GM19238 (cell line): Measurements from ENCODE around the gene TRAM2.

Source experiments
- DNase-seq: peaks from one replicate; pipeline ENCODE4 v3.0.0; 2011; ENCODE audit warnings: low spot score; ENCODE audit not compliant: insufficient read length

Gene TRAM2

DNA sequence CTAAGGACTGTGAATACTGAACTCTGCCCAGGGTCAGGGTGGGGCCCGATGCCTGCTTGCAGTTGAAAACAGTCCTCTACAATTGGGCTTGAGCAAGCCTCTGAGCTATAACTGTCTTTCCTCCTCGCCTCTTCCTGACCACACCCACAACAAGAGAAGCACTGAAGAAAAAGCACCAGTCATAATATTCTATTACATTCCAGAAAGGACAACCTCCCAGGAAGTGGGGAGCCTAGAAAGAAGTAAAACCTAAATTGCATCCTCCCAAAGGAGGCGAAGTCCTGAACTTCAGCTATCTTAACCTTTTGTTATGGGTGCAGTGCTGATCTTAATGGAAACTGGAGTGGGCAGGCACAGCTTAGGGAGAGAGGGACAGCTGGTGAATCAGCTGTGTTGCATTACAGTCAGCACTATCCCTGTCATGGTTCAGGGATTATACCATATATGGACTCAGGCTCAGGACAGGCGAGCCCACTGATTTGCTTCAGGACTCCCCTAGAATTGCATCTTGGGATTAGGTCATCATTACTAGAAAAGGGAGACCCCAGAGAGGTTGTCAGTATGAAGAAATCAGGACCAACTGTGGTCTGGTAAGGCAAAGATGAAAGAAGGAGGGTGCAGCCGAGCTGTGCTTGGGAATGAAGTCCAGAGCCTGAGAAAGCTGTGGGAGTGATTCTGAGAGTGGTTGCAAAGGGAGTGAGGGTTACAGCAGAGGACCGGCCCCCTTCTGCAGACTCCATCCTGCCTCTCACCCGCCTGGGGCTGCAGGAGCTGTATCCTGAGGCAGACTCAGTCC, 18.3 kb upstream of the TRAM2 start:
- DNase-seq: peak; percentile 22

DNA sequence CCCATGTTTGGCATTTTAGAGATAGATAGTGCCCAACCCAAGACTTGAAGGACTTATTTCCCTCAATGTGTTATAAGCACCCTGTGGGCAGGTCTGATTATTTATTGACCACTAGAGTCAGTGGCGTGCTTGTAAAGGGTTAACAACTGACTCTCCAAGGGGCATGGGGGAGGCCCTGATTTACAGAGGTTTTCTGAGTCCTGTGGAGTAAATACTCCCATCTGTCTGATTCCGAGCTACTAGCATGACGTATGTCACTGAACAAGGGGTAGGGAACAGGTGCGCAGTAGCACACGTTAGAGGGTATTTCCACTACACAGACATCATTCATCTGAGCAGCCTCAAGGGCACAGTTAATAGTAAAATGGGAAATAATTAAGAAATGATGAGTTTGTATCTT, 17.4 kb upstream of the TRAM2 start:
- no peak for DNase-seq

DNA sequence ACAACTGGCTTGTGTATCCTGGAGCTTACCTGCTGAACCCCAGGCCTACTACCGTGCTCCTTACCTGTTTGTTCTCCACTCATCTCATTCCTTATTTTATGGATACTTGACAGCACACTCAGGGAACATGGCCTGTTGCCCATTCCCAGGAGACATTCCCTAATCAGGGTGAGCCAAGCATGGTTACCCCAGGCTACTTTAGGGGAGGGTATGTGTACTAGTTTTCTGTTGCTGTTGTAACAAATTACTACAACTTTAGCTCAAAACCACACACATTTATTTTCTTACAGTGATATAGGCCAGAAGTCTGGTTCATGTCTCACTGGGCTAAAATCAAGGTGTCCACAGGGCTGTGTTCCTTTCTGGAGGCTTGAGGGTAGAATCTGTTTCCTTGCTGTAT, 15.0 kb upstream of the TRAM2 start:
- DNase-seq: no peak

DNA sequence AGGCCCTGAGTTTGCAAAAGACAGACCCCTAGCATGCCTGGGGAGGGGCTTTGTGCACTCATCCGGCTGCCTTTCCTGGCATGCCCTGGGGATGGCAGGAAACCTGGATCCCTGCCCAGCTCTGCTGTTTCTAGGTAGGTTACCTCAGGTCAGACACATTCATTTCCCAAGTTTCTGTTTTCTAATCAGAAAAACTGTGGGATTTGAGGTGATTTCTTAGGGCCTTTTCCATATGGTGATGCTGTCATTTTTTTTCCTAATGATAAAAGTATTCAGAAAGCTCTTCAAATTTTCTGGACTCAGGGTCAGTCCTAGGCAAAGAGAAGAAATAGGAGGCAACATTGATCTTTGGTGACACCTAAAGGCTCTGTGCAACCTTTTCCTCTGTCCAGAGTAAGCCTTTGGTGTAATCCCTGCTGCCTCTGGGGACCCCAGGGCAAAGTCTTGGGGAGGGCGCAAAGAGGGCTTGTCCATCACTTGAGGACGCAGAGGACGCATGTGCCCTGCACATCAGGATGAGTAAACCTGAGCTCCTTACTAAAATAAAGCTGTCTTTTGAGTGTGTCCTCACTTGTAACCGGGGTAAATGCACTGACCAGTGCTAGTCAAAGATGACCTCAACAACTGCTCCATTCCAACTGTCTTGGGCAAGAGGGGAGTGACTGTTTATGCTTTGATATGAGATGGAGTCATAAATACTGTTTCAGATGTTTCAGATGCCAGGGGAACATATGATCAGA, 13.5 kb upstream of the TRAM2 start:
- DNase-seq: no peak

DNA sequence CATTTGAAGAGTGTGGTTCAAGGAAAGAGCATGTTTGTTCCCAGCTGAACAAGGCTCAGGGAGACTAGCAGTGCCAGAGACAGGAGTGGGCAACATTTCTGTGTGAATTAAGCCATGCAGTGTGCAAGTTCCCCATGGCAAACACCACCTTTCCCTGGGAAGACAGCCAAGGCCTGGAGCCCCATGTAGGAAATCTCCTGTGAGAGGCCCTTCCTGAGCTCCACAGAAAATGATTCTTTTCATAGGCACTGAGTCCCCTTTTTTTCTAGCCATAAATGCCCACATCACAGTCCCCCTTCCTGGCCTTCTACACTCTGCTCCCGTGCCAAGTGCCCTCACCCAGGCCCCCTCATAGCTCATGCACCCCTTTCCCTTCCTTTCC, 11.8 kb upstream of the TRAM2 start:
- no peak for DNase-seq

DNA sequence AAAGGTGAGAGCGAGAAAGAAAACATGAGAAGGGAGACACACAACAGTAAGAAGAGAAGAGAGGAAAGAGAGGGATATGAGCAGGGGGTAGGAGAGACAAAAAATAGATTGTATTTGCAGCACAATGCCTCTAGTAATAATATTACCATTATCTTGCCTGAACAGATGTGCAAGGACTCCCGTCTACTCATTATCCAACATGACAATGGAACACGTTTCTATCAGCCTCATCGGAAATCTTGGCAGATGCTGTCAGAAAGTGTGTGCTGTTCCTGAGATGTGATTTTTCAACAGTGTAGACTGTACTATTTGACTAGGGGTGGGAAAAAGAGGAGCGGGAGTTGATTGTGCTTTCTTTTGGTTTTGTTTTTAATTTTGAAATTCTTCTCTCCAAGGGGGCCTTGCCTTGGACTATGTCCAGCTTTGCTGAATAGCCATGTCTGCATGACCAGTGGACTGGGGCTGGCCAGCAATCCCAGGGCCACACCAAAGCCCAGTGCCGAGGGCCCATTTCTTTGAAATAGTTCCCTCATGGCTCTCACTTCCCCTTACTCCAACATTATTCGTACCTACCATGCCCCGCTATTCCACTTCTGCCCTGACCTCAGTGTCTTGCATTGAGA, 11.3 kb upstream of the TRAM2 start:
- no peak for DNase-seq

DNA sequence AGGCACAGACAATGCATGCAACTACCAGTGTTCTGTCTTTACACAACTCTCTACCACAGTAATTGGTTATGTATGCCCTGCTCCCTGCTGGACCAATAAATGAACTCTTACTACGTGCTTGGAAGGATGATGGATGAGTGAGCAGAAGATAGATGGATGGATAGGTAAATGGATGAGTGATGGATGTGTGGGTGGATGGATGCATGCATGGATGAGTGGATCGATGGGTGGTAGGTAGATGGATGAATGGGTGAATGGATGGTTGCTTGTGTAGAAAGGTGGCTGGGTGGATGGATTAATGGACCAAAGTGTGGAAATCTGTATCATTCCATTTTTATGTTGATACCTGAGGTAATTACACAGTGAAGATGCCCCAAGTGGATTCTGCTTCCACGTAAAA, 10.1 kb upstream of the TRAM2 start:
- DNase-seq: no peak

DNA sequence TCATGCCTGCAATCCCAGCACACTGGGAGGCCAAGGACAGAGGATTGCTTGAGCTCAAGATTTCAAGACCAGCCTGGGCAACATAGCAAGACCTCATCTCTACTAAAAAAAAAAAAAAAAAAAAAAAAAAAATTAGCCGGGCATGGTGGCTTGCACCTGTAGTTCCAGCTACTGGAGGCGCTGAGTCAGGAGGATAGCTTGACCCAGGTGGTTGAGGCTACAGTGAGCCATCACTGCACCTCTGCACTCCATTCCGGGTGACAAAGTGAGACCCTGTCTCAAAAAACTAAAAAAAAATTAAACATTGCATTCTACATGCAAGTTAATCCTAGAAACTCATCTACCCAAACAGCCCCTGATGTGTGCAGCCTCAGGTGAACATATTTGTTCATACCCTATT, 7.3 kb upstream of the TRAM2 start:
- DNase-seq: no peak

DNA sequence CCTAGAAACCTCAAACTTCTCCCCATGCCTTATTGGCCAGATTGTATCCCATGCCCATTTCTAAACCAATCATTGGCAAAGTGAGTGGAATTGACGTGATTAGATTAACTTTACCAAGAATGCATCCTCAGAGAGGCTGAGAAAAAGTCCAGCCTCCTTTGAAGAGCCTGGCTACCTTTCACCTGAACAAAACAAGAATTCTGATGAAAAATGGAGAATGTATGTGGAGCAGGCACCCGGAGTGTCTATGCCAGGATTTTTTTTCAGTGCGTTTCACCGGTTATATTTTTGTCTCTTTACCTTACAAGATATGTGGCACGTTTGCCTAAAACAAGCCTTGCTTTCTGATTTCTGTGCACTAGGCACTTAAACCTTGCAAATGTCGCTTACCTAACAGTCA, 6.1 kb upstream of the TRAM2 start:
- DNase-seq: no peak

DNA sequence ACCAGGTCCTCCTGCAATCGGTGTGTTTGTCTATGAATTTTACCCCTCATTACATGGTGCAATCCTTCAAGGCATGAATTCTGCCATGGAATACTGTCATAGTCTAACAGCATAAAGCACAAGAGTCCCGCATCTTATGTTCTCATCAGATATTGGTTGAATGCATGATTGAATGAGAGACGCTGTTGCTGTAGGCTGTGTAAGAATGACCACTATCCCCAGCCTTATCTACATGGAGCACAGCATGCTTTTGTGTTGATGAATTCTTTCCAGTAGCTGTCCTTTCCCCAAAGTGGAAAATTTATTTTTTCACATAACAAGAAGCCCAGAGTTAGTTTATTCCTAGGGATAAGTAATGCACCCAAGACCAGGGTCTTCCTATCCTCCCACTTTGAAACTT, 5.6 kb upstream of the TRAM2 start:
- no peak for DNase-seq

DNA sequence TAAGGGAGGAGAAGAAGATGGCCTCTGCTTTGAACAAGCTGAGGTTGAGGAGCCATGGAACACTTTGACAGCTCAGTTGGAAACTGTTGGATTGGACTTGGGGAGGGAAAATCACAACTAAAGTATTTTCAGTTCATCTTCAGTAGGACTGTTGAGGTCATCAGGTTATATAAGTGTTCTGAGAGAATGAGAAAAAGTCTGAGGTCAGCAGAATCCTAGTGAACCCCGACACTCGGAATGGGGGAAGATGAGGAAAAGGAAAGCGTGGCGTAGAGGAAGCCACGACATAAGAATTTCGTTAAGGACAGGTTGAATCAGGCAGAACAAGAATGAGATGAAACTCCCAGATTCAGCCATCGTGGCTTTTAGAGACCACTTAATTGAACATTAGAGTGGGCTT, 4.0 kb upstream of the TRAM2 start:
- no peak for DNase-seq

DNA sequence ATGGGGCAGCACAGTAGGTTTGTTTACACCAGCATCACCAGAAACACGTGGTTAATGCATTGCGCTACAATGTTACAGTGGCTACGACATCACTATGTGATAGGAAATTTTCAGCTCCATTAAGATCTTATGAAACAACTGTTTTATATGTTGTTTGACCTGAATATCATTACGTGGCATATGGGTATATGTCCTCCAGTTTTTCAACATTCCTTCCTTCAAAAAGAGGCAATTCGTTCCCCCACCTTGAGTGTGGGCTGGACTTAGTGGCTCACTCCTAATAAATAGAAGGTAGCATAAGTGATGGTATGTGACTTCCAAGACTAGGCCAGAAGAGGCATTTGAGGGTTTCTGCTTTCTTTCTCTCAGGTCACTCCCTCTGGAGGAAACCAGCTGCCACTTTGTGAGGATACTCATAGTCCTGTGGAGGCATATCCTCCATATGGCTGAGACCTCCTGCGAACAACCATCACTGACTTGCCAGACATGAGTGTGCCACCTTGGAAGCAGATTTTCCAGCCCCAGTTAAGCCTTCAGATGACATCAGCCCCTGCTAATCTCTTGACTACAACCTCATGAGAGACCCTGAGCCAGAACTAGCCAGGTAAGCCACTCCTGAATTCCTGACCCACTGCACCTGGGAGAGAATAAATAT, 2.3 kb upstream of the TRAM2 start:
- no peak for DNase-seq

DNA sequence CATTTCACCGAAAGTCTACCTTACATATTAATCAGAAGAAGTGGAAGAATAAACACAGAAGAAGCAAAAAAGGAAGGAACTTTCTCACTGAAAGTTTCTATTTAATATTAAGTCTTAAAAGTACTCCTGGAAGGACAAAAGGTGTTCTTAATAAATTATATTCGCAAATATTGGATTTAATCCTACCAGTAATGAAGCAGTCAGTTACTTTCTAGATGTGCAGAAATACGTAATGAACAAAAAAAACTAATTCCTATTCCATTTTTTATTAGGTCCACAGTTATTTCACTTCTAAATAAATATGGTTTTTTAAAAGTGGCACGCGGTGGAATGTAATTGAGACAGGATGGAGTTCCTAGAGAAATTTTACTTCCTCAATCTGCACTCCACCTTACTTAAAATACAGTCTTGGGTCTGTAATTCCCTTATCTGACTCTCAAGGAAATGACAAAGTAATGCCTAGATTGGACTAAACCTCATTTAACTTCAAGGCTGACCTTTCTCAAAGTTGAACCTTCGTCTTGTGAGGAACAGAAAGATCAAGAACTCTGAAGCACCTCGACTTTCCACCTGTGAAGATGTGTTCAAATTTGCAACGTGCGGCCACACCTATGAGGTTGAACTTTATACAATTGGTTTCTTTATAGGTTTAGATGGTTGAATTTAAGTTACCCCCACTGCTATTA, 1.1 kb upstream of the TRAM2 start:
- no peak for DNase-seq

DNA sequence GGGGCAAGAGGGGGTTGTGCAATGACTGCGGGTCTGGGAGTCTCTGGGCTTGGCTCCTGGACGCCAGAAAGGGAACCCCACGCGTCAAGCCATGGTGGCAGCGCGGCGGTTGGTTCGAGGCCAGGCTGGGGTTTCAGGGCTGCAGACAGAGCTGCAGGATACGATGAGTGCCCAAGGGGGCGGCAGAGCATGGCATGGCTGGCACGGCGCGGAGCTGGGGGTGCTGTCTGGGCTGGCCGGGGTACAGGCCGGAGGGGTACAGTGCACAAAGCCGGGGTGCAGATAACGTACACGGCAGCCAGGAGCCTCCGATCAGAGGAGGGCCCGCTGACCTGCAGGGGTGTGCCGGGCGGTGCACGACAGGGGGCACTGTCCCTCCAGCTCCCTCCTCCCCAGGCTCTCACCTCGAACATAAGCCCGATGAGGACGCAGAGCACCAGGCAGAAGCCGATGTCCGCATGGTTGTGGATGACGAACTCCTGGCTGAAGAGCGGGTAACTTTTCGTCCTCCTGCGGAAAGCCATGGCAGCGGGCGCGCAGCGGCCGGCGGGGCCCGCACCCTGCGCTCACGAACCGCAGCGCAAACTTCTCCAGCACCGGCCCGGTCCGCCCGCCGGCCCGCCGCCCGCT, 353 bp downstream of the TRAM2 start:
- peak; percentile 63 for DNase-seq

DNA sequence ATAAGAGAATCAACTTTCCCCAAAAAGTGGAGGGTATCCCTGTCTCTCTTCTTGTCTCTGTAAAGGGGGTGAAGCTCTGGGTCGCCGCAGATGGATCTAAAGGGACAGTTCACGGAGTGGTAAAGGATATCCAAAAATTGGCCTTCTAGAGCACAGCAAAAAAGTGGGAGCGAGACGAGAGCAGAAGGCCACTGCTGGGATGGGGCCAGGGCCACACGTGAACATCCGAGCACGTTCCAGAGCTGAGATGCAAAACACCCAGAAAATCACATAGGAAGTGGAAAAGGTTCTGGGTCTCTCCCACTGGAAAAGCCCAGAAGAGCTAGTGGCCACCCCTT, 837 bp downstream of the TRAM2 start:
- no peak for DNase-seq

DNA sequence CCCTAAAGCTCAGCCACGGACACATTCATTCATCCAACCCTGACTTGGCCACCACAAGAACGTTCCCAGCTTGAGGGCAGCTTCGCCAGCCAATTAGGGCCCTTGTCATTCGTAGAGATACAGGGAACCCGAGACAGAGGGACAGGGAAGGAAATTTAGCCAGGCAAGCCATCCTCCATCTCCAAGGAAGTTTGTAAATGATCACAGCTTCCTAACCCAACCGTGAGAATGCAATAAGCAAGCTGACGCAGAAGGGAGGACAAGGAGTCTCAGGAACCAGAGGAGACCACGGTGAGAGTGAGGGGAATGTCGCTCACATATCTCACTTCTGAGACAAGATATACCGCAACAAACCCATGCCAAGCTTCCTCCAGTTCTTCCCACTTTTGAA, 1.4 kb downstream of the TRAM2 start:
- no peak for DNase-seq

DNA sequence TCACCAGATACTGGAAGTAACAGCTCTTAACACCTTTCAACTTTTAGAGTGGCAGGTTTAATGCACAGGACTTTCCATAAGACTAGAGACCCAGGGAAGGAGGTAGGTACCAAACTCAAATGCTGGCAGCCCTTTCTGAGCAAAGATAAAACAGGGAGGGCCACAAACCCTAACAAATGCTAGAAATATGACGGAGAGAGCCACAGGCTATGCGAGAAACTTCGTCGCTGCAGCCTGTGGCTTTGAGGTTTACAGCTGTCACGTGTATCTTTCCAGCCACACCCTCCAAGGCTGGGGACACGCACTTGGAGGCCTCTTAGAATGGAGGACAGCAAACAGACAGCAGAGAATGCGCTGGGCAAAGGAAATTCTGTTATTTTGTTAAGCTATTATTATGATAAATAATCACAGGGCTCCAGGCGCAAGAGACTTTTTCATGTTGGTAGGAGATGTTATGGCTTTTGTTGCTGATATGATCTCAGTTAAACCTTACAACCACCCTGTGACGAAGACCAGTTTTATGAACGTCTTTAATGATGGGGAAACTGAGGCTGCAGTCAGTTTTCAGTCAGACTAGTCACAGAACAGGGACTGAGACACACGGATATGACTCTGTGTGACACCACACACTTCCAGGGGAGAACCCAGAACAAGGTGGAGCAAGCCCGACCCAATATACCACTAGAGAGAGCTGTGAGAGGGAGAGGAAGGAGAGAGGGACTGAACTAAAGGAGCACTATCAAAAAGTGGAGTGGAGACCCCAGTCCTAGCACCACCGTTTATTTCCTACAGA, 2.0 kb downstream of the TRAM2 start:
- peak; percentile 50 for DNase-seq

DNA sequence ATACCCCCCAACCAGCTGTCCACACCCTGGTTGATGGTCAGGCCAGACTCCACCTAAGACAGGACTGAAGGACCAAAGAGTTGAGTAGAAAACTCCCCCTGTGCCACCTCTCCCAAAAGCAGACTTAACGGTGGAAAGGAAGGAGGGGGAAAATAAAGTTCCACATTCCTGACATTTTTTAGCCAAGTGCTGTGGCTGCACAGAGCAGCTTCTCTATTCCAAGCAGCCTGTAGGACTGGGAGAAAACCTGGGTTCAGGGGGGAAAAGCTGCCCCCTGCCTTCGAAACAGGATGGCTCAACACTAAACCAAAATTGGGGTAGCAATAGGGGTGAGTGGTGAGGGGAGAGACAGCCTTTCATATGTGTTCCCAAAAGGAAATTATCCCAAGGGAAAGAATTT, 3.6 kb downstream of the TRAM2 start:
- no peak for DNase-seq

DNA sequence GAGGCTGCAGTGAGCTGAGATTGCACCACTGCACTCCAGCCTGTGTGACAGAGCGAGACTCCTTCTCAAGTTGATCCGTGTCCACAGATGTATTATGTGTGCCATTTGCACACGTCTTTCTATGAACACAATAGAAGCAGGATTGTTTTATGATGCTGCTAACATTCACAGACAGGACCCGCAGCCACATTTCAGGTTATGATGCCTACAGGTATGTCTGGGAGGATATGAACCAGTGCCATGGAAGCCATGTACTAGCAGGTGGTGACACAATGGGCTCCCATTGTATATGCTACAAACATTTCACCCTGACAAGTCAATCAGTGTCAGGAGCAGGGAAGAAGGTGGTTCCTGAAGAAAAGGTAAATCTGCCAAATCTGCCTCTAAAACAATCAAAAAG, 4.3 kb downstream of the TRAM2 start:
- DNase-seq: no peak

DNA sequence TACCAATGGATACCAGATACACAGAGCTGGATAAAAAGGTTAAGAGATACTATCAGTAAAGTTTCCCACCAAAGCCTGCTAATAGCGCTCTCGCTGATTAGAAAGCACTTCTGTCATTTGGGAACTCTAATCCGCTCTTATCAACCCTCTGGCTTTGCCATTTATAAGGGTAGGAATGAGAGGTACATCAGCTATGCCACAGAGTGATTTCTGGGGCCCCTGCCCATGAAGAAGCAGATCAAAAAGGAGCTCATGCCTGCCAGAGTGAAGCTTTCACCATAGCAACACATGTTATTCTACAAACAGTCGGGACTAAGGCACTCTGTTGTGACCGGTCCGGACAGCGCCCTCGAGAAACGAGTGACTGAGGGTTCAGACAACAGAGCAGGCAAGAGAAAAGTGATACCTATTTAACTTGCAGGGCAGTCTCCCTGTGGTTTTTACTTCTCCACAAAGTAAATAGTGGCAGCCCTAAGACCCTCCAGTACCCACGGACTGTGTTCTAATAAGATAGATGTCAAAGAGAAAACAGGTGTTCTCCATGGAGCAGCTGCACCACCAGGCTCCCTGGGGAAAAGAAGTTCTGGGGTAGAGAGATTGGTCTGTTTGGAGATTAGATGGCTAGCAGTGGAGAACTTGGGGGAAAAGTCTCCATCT, 5.6 kb downstream of the TRAM2 start:
- DNase-seq: no peak
